22Rv1 (cell line): ENCODE measurements around the gene CRHR1.

Source experiments
- ZFX ChIP-seq: fragments of 450-650 bp; IDR thresholded peaks from 2 replicates; pipeline ENCODE4 v1.6.1; 2017; ENCODE audit warnings: antibody characterized with exemption, borderline replicate concordance
- TF ChIP-seq, protein P1 (sequence below): fragments of 450-650 bp; IDR thresholded peaks from 2 replicates; pipeline ENCODE4 v1.5.1; 2017; ENCODE audit warnings: mild to moderate bottlenecking

DNA sequence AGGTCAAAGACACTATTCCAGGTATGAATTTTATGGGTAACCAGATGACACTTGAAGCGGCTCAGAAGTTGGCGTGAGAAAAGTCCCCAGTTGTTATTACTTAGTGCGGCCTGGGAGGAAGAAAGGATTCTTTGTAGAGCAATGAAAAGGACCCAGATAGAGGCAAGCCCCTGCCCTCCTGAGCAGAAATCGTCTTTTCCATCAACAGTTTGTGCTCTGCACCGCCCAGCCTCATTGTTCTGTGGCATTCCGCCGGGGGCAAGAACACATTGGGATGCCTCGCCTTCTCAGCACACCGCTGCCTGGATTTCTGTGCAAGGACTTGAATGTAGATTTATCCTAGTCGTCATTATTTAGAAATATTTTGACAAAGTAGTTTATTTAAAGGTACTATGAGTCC lies 32.7 kb upstream of the CRHR1 start:
- TF ChIP-seq, protein P1, sequence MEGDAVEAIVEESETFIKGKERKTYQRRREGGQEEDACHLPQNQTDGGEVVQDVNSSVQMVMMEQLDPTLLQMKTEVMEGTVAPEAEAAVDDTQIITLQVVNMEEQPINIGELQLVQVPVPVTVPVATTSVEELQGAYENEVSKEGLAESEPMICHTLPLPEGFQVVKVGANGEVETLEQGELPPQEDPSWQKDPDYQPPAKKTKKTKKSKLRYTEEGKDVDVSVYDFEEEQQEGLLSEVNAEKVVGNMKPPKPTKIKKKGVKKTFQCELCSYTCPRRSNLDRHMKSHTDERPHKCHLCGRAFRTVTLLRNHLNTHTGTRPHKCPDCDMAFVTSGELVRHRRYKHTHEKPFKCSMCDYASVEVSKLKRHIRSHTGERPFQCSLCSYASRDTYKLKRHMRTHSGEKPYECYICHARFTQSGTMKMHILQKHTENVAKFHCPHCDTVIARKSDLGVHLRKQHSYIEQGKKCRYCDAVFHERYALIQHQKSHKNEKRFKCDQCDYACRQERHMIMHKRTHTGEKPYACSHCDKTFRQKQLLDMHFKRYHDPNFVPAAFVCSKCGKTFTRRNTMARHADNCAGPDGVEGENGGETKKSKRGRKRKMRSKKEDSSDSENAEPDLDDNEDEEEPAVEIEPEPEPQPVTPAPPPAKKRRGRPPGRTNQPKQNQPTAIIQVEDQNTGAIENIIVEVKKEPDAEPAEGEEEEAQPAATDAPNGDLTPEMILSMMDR = no peak
- no peak for TF ChIP-seq ZFX
